Astrocyte of the cerebellum (primary cell): ENCODE results near the gene PSMB4.

Experiments used
- DNase-seq: peaks from one replicate; pipeline ENCODE4 v3.0.0-alpha.2; 2011; ENCODE audit warnings: low read depth
- H3K4me3 ChIP-seq: 2 replicates; pipeline ENCODE4 v1.5.1; 2011; ENCODE audit warnings: mild to moderate bottlenecking, low read depth, low read length, moderate library complexity
- in situ Hi-C: cut with HindIII; loops from 2 replicates; pipeline ENCODE4 v1.10.0; 2017; ENCODE audit warnings: low sequenced_read_pairs
- TF ChIP-seq, protein P1 (sequence below): IDR thresholded peaks from 2 replicates; pipeline ENCODE4 v1.5.1; 2012; ENCODE audit warnings: low read length, low read depth, moderate library complexity, mild to moderate bottlenecking; ENCODE audit errors: missing control alignments

The PSMB4 gene

DNA sequence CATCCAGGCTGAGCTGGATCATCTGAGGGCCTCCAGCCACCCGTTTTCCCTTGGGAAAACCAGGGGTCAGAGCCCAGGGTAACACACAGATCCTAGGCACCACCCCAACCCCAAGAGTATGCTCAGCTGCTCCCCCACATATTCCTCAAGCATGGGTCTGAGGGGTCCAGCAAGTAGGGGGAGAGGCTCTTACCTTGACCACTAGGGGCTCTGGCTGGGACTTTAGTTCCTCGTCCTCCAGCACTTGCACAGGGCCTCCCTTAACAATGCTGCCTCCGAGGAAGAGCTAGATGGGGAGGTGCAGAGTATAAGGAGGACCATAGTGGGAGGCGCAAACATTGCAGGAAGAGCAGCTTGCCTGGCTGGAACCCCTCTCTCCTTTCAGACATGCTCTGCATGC is 34.4 kb upstream of the PSMB4 start:
- no peak overlapping the region for H3K4me3 ChIP-seq
- in situ Hi-C loops = no loop called here
- TF ChIP-seq, protein P1, sequence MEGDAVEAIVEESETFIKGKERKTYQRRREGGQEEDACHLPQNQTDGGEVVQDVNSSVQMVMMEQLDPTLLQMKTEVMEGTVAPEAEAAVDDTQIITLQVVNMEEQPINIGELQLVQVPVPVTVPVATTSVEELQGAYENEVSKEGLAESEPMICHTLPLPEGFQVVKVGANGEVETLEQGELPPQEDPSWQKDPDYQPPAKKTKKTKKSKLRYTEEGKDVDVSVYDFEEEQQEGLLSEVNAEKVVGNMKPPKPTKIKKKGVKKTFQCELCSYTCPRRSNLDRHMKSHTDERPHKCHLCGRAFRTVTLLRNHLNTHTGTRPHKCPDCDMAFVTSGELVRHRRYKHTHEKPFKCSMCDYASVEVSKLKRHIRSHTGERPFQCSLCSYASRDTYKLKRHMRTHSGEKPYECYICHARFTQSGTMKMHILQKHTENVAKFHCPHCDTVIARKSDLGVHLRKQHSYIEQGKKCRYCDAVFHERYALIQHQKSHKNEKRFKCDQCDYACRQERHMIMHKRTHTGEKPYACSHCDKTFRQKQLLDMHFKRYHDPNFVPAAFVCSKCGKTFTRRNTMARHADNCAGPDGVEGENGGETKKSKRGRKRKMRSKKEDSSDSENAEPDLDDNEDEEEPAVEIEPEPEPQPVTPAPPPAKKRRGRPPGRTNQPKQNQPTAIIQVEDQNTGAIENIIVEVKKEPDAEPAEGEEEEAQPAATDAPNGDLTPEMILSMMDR = no peak
- no peak for DNase-seq

DNA sequence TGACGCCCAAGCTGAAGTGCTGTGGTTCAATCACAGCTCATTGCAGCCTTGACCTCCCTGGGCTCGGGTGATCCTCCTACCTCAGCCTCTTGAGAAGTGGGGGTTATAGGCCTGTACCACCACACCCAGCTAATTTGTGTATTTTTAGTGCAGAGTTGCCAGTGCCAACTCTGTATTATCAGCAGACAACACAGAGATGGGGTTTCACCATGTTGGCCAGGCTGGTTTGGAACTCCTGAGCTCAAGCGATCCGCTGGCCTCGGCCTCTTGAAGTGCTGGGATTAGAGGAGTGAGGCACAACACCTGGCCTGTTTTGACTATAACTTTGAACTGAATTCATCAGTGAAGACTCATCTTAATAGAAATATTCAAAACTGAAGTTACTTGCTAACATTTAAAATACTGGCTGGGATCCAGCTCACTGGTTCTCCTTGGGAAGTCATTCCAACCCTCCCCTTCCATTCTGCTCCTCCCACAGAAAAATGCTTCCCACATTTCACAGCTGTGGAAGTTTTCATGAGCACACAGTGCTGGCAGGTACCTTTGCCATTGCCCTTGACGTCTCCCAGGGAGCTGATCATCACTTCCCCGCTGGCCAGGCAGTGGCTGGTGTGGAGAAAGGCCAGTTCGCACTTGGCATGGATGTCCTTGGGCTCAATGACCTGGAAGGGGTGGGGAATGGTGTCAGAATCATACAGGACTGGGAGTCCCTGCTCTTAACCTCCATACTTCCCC is 31.5 kb upstream of the PSMB4 start:
- no peak overlapping the region for H3K4me3 ChIP-seq
- no peak for DNase-seq
- TF ChIP-seq, protein P1 = no peak
- in situ Hi-C loops = no loop called here

DNA sequence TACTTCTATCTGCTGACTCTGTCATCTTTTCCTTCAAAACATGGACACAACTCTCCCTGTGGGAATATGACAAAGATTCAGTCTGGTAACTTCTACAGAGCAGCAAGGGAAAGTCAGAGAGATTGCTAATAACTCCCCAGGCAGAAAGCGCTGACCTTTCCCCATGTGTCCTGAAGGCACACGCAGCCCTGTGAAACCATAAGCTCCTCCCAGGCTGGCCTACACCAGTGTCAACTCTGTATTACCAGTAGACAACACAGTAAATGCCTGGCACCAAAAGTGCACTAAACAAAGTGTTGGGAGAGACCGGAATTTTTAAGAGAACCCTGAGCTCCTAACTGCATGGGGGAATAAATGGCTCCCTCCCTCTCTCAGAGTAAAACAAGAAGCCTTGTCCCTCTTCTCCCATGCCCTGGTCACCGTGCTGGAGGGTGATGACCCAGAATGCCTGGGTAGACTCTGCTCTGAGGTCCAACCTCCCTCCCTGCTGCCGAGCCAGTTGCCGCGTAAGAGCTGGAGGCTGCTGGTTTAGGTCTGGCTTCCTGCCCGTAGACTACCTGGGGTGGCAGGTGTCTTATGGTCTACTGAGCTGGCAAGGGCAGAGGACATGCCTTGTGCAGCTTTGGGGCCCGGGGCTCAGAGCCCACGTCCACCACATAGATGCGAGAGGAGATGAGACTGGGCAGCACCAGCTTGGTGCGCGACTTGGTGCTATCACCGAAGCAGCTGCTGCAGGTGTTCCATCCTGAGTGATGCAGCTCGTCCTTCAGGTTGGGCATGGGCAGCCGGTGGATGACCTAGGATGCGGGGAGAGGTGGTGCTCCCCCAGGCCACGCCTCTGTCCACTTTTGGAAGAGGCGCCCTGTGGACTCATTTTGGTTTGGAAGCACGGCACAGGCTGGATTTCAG is 30.7 kb upstream of the PSMB4 start:
- in situ Hi-C loops = no loop called here
- no peak overlapping the region for H3K4me3 ChIP-seq
- TF ChIP-seq, protein P1 = no peak
- no peak for DNase-seq

DNA sequence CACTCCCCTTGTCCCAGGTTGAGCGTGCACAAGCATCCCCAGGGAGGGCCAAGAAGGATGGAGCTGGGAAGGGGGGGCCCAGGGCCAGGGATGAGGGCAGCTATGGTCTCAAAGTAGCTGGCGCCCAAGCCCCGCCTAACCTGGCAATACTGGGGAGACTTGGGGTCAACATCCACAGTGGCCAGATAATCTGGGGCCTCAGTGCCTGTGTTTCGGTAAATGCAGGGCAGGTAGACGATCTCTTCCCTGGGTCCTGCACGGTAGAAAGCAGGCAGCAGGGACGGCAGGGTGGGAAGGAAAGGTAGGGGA is 30.1 kb upstream of the PSMB4 start:
- DNase-seq = no peak
- in situ Hi-C loops = no loop called here

DNA sequence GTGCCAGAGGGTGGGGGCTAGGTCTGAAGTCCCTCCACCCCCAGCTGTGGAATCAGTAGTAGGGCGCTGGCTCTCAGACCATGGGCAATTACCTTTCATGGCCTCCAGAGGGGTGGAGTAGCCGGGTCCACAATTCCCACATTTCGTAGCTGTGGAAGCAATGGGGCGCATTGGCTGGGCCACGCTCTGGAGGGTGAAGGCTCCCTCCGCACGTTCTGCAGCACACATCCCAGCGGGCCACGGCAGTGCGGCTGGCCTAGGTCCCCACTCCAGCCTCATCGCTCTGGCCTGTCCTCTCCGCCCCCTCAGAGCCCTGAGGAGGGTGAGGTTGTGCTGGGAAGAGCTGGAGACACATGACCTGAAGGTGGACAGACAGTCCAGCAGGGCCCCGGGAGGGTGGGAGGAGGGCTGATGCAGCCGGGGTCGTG is 29.7 kb upstream of the PSMB4 start:
- no peak for DNase-seq
- TF ChIP-seq, protein P1 = no peak
- in situ Hi-C loops = no loop called here
- H3K4me3 ChIP-seq = no peak overlapping the region

More for the DNA sequence above, 30.1 kb upstream of the PSMB4 start:
- H3K4me3 ChIP-seq = no peak overlapping the region
- TF ChIP-seq, protein P1 = no peak

- DNase-seq = no peak
- in situ Hi-C loops = no loop called here
- TF ChIP-seq, protein P1 = no peak
- H3K4me3 ChIP-seq = no peak overlapping the region
These were observed 29.0 kb upstream of the PSMB4 start for GRCh38 chr1:151370211-151370911.
